Measurements from ENCODE around the gene GNAI2.

DNA sequence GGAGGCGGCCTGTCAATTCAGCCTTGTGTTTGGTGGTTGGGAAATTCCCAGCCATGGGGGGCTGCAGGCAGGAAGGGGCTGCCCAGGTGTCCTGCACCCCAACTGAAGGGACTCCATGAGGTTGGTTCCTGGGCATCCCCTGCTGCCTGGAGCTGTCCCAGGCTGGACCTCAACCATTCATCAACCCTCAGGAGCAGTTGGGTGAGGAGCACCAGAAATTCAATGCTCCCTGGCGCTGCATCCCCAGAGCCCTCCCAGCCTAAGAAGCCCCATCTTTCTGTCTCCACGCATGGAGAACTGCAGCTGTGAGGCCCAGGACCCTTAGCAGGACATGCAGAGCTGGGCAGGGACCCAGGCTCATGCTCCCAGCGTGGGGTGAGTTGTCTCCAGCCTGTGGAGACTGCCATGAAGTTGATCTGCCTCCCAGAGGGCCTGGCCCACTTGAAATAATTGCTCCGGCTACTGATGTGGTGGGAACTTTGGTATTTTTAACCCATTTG, 25.0 kb downstream of the GNAI2 start:
- TF ChIP-seq CTCF (optimal IDR thresholded peaks at IDR 0.05 in 1 of 3, IDR thresholded peaks at IDR 0.05 in 1 of 3, conservative IDR thresholded peaks at IDR 0.05 in 1 of 3; ENCODE audit: extremely low read depth in 1 of 3, insufficient read depth in 2 of 3, low read length in 3 of 3) = no peak
- TF ChIP-seq EZH2 (IDR thresholded peaks at IDR 0.05; ENCODE audit: low read length) = no peak
